GM18517 (cell line): Measurements from ENCODE around the gene BSND.

Experiments used
- ATAC-seq: cut with Tn5 transposase; IDR thresholded peaks from one replicate; pipeline ENCODE4 v1.9.1; 2021; ENCODE audit warnings: mild to moderate bottlenecking, moderate library complexity; ENCODE audit not compliant: unreplicated experiment

Gene BSND

DNA sequence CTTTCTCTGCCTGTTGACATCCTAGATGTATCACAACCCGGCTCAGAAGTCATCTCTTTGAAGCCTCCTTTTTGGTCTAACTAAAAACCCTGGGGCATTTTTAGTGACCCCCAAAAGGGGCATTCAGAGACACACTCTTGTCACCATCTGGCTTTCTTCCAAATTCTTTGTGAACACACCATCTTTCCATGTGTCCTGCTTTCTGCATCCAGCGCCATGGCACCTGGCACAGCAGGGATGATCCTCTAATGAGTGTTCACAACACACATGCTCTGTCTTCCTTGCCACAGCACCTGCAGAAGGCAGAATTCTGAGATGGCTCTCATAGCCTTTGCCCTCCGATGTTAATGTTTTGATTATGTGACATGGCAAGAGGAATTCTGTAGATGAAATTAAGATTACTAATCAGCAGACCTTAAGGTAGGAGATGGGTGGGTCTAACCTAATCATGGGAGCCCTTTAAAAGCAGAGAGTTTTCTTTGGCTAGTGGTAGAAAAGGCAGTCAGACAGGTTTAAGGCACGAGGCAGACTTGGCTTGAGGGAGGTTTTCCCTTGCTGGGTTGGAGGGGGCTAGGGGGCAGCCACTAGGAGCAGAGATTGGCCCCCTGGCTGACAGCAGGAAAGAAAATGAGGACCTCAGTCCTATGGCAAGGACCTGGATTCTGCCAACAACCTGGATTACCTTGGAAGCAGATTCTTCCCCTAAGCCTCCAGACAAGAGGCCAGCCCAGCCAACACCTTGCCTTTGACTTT lies 23.2 kb upstream of the BSND start:
- ATAC-seq: no peak

DNA sequence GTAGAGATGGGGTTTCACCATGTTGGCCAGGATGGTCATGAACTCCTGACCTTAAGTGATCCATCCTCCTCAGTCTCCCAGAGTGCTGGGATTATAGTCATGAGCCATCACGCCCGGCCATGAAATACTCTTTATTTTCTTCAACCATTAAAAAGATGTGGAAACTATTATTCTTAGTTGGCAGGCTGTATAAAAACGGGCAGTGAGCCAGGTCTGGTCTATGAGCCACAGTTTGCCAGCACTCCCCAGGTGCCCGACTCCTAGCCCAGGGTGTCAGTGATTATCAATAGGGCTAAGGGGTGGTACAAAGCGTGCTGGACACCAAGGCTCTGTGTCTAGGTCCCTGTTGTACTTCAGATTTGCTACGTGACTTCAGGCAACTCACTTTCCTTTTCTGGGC lies 22.0 kb upstream of the BSND start:
- ATAC-seq: no peak

DNA sequence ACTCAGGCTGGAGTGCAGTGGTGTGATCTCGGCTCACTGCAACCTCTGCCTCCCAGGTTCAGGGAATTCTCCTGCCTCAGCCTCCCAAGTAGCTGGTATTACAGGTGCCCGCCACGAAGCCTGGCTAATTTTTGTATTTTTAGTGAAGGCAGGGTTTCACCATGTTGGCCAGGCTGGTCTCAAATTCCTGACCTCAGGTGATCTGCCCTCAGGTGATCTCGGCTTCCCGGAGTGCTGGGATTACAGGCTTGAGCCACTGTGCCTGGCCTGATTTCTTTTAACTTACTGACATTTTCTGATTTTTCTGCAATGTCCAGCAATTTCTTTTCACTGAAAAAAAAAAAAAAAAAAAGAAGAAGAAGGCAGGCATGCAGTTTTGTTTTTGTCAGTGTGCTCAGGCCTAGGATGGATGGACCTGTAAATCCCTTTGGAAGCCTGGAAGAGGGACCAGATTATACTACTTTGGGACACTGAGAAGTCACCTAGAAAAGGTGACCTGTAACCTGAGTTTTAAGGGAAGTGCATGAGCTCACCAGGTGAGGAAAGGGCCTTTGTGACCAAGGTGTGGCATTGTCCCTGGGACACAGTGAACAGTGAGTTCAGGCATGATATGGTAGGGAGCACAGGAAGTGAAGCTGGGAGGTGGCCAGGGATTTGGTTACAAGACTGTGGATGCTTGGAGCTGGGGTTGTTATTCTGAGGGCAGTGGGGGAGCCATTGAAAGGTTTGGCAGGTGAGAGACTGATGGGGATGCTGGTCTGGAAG lies 21.0 kb upstream of the BSND start:
- ATAC-seq: no peak

DNA sequence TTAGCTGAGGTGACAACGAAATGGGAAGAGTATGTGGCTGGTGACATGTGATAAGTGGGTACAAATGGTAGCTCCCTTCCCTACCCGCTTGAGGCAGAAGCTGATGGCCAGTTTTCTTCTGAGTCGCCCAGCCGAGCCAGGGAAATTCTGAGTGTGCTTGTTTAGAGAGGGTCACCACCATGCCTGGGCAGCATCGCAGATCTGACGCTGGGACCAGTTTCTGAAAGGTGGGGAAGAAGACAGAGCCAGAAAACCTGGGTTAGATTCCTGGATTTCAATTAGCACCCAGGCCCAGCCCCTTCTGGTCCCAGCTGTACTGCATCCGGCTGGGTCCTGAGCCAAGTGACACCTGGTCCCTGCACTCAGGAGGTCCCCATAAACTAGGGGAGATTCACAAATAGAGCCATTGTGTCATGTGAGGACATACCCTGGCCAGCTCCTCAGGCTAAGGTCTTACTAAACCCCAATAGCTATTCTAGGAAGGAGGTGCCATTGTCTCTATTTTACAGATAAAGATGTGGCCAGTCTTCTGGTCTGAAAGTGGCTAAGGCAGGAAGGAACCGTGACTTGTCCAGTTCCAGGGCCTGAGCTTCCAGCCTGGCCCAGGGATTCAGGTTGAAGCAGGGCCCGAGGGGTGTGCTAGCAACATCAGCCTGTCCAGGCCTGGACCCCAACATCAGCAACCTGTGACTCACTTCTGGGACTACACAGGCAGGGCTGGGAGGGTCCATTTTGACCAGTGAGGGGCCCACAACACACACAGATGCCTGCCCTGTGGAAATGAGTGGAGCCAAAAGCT lies 20.0 kb upstream of the BSND start:
- no peak for ATAC-seq

DNA sequence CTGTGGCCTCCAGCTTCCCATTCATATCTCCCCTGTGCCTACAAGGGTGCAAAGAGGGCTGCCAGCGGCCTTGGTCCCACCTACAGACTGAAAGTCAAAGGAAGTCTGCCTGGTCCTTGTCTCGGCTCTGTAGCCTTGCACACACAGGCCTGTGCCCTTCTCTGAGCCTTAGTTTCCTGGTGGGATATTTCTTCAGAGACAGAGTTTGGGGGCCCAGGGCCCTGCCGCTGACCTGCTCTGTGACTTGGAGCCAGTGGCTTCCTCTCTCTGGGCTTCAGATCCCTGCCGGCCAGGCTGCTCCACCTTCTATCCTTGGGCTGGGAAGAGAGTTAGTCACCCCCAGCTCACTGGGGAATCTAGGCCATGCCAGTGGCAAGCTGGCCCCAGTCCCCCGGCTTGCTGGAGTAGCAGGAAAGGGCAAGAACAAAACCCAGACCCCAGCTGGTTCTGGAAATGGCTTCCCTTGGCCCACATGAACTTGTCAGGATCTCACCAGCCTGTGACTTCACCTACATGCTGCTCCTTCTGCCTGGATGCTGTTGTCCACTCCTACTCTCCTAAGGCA lies 19.3 kb upstream of the BSND start:
- no peak for ATAC-seq

DNA sequence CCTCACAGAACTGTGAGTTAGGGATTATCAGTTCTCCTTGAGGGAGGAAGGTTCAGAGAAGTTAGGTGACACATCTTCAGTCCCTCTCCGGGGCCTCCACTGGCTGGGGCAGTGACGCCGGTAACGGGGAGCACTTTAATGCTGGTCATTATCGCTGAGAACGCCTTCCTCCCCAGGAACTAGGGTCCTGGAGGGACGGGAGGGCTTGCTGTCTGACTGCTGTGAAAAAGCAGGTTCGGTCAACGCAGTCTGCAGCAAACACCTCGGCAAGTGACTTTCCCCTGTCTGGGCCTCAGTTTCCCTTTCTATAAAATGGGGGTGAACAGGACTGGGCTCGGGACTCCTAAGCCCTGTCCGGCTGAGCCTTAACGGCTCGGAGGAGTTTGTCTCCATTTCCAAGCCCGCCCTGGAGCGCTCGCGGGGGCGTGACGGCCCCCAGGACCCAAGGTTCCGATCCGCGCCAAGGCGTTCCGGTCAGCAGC lies 18.6 kb upstream of the BSND start:
- ATAC-seq: no peak

DNA sequence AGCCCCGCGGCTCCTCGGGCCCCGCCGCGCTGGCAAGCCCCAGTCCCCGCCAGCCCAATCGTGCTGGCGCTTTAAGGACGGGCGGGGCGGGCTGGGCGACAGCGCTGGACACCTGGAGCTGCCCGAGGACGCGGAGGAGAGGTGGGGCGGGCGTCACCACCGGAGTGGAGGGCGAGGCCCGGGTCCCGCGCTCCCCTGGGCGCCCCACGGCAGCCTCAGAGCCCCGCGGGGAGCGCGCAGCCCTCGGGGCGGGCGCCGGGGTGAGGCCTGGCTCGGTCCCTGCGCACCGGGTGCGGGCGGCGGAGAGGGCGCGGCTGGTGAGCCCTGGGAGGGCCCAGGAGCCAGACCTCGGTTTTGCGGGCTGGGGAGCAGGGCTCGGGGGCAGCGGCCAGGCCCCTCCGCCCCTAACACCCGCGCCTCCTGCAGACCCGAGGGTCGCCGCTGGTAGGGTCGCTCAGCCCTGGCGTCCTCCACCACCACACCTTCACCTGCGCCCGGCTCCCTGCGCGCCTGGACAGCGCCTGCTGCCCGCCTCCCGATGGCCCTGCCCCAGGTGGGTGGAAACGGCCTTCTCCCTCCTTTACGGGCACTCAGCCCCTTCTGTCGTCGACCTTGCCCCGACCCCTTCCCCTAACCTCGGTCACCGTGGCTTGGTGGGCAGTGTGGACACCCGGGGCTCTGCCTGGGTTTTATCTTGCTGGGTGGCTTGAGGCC lies 18.0 kb upstream of the BSND start, which contains the start of gene TMEM61:
TSS of gene TMEM61 (plus strand) at position 101 of the 714 bp plus-strand sequence. CDS start at position 539, 438 bp downstream.
- no peak for ATAC-seq

DNA sequence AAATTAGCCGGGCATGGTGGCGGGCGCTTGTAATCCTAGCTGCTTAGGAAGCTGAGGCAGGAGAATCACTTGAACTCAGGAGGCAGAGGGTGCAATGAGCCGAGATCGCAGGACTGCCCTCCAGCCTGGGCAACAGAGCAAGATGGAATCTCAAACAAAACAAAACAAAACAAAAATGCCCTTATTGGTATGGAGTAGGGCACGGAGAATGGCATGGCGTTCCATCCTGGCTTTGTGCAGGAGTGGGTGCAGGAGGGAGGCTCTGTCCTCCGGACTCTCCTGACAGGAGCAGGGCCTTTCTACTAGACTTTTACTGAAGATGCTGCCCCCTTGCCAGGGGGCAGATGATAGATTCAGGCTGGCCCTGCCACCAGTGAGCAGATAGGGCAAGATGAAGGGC lies 17.3 kb upstream of the BSND start:
- ATAC-seq: no peak

DNA sequence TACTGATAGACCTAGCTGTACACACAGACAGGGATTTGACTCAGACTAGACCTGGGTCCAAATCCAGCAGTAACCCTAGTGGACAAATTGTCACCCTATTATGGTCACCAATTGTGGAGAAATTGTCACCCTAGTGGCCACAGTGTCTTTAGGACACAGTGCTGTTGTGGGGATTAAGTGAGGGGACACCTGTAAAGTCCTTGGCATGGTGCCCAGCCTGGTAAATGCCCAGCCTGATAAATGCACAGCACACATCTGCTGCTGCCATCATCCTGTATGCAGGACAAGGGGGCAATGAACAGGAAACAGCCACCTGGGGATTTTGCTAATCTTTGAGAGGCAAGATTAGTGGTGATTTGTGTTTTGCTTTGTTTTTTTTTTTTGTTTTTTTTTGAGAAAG lies 16.0 kb upstream of the BSND start:
- no peak for ATAC-seq

DNA sequence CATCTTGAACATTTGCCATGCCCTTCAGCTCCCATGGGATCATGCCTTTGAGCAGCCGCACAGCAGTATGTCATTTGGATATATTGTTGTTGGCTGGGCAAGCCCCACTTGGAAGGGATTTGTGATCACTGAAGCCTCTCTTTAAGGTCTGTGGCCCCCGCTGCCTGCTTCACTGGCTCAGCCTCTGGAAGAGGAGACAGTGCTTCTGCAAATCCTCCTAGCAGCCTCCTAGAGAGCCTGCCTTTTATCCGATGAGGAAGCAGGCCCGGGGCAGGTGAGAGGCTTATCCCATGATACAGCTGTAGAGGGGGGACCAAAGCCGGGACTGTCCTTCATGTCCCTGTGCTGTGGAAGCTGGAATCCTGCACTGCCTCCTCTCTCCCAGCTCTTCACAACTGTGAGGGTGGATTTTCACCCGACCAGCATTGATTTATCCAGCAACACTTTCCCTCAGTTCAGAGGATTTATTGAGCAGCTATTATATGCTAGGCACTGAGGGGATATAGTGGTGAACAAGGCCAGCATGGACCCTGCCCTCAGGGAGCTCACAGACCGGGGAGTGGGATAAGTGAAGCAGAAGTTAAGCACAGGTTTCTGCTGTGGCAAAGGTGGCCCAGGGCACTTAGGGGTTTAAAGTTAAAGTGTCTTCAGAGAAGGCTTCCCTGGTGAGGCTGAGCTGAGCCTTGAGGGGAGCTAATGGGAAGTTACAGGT lies 14.4 kb upstream of the BSND start:
- no peak for ATAC-seq

DNA sequence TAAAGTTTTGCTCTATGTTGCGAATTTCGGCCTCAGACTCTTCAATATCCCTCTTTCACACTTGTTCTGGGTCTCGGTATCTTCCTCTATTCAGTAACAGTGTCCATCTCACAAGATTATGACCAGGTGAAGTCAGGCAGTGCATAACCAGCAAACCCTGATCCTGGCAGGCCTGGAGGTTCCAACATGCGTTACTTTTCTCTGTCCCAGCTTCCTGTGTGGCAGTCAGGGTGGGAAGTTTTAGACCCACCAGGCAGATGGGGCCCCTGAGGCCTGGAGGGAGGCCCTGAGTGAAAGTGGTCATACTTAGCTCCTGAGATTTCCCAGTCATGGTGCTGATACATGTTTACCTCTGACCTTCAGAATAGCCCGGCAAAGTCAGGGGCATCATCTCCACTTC lies 13.2 kb upstream of the BSND start:
- ATAC-seq: no peak

DNA sequence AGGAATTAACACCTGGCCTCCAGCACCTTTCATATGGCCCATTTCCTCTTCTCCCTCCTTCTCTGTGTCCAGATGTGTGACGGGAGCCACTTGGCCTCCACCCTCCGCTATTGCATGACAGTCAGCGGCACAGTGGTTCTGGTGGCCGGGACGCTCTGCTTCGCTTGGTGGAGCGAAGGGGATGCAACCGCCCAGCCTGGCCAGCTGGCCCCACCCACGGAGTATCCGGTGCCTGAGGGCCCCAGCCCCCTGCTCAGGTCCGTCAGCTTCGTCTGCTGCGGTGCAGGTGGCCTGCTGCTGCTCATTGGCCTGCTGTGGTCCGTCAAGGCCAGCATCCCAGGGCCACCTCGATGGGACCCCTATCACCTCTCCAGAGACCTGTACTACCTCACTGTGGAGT lies 12.7 kb upstream of the BSND start:
- ATAC-seq: no peak

DNA sequence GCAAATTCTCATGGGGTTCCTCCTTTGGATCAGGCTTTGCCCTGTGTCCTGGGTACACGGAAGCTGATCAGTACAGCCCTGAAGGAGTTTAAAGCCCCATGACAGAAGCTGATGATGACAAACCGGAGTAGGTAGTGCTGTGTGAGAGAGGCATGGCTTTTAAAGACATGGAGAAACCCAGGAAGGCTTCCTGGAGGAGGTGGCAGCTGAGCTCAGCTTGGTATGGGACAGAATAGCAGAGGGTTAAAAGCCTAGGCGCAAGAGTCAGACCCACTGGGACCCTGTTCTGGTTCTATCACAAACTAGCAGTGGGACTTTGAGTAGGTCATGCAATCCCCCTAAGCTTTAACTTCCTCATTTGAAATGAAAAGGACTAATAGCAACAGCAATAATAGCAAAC lies 12.2 kb upstream of the BSND start:
- ATAC-seq: no peak

DNA sequence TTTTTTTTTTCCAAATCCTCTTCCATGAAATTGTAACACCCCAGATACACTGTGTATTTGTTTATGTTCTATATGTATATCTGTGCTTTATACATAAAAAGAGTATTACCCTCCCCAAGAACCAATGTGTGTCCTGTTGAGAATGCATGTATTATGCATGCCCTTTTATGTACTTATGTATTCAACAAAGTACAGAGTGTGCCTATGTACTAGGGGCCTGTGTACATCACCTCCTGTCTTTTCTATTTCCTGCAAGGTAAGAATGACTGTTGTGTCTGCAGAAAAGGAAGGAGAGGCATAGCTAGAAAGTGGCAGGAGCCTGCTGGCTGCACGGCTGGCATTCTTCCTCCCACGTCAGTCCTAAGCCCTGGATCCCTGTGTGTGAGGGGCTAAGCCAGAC lies 11.3 kb upstream of the BSND start:
- no peak for ATAC-seq

DNA sequence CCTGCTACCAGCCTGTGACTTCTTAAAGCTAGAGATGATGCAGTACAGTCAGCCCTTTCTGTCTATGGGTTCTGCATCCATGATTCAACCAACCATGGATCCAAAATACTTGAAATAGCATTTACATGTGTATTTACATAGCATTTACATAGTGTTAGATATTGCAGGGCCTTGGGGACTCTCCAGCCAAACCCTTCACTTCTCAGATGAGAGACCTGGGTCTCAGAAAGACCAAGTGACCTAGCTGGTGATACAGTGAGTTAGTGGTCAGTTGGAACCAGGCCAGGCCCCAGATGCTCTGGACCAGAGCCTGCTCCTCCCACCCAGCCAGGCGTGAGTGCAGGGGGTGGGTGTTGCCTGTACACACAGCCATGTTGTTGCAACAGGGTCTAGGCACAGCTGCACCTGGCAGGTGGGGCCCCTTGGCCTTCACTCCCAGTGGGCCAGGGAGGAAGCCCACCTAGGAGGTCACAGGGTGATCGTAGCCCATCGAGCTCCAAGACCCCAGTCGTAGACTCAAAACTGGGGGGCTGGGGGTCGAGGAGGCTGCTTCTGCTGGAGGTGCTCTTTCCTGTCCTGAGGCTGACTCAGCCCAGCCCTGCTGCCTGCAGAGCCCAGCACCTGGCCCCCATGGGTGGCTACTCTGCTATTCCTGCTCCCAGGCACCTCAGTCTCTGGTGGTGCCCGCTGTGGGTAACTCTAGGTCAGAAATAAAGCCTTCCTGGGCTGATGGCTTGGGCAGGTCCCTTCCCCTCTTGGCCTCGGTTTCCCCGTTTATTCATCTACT lies 10.6 kb upstream of the BSND start:
- ATAC-seq: no peak

DNA sequence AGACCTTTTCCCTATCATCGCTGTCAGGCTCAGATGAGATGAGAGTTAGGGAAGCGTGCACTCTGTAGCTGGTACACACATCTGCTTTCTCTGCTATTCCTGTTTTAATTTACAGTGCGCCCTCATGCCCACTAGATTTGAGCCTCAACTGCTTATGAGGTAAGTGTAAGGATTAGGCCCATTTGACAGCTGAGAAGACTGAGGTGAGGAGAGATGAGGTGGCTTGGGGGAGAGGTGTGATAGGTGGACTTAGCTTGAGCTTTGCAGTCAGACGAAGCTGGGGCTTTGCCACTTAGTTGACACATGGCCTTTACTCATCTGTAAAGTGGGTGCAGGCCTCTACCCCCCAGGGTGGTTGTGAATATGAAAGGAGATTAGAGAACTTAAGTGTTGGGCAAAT lies 9.8 kb upstream of the BSND start:
- no peak for ATAC-seq

DNA sequence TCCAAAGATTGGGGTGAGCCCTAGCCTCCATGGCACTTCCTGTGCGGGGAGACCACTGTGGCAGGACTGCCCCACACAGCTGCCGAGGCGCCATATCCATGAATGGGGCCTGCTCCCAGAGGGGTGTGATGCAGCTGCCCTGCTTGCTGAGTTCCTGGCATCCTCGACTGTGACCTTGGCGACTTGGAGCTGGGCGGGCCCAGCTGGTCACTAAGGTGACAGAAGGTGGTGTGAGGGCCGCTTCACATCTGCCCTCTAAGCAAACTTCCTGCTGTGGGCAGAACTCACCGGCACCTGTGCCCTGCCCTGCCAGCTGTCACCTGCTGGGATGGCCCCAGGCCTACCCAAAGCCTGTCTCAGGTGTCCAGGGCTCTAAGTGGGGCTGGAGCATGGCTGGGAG lies 9.3 kb upstream of the BSND start:
- ATAC-seq: no peak

DNA sequence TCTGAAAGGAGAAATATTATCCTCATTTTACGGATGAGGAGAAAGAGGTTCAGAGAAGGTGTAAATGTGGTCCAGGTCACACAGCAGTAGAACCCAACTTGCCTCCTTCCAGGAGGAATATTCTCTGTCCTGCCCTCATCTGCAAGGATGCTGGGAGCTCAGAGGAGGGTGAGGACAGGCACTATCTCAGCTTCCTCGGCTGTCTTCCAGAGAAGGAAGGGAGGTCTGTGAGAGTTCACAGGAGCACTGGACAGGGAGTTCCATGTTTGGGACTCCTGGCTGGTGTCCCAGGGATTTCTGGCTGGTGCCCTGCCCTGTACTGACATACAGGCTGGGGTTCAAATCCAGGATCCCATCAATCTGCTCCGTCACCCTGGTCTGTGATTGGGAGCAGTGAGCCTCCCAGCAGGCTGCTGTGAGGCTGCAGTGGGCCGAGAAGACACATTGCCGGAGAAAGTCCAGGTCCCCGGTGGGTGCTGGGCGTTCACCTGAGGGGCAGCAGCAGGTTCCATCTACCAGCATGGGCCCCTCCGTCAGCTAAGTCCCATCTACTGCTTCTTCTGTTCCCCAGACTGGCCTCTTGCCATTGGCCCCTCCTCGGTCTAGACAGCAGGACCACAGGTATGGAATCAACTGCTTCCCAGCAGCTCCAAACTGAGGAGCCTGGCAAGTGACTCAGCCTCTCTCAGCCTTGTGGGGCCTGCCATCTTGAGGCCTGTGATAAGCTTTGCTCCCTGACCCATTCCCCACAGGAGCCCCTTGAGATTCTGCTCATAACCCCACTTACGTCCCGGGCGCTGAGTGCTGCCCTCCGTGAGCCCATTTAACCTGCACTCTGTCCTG lies 8.5 kb upstream of the BSND start:
- no peak for ATAC-seq
